ENCODE data around the gene KDR. TPM values are rescaled to one million over a fixed set of nuclear protein-coding genes. Genes with fewer than 3 reads are reported as not detected.

Gene KDR
- total and polyA plus RNA-seq, 4 donors, result 6.1 to 39.1 (median 24.6) TPM

DNA sequence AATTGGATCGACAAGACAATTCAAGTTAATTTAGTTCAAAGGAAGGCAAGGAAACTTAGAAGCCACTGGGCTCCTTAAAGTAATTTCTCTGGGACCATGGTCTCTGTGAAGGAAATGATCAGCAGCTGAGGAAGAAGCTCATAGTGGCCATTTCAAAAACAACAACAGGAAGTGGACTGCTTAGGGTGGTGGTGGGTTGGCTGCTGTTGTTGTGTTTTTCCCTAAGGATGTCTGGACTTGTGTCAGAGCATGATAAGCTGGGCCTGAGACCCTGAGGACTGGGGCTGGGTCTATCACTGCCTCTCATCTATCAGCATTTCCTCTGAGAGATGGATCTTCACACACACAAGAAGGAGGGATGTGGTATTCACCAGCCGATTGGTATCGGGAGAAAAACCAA lies 18.3 kb downstream of the KDR start:
- DNase-seq (ENCODE audit: low spot score), result no peak
- no peak for TF ChIP-seq TAF1 (conservative IDR thresholded peaks at IDR 0.05)
- TF ChIP-seq YY1 (IDR thresholded peaks at IDR 0.05), result no peak
- TF ChIP-seq JUND (IDR thresholded peaks at IDR 0.05), result no peak
- TF ChIP-seq HNF4A (conservative IDR thresholded peaks at IDR 0.05), result no peak
- TF ChIP-seq RXRA (IDR thresholded peaks at IDR 0.05), result no peak
- TF ChIP-seq, protein P1, sequence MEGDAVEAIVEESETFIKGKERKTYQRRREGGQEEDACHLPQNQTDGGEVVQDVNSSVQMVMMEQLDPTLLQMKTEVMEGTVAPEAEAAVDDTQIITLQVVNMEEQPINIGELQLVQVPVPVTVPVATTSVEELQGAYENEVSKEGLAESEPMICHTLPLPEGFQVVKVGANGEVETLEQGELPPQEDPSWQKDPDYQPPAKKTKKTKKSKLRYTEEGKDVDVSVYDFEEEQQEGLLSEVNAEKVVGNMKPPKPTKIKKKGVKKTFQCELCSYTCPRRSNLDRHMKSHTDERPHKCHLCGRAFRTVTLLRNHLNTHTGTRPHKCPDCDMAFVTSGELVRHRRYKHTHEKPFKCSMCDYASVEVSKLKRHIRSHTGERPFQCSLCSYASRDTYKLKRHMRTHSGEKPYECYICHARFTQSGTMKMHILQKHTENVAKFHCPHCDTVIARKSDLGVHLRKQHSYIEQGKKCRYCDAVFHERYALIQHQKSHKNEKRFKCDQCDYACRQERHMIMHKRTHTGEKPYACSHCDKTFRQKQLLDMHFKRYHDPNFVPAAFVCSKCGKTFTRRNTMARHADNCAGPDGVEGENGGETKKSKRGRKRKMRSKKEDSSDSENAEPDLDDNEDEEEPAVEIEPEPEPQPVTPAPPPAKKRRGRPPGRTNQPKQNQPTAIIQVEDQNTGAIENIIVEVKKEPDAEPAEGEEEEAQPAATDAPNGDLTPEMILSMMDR (IDR thresholded peaks at IDR 0.05; ENCODE audit: low read depth, low read length, missing input control), result no peak
- TF ChIP-seq NR2F2 (IDR thresholded peaks at IDR 0.05), result no peak
- no peak for TF ChIP-seq GABPA (IDR thresholded peaks at IDR 0.05 in 1 of 2, conservative IDR thresholded peaks at IDR 0.05 in 1 of 2)
- TF ChIP-seq, protein P2, sequence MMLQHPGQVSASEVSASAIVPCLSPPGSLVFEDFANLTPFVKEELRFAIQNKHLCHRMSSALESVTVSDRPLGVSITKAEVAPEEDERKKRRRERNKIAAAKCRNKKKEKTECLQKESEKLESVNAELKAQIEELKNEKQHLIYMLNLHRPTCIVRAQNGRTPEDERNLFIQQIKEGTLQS (IDR thresholded peaks at IDR 0.05), result no peak
- no peak for TF ChIP-seq RAD21 (IDR thresholded peaks at IDR 0.05)
- no peak for TF ChIP-seq FOXA2 (IDR thresholded peaks at IDR 0.05)
- TF ChIP-seq, protein P3, sequence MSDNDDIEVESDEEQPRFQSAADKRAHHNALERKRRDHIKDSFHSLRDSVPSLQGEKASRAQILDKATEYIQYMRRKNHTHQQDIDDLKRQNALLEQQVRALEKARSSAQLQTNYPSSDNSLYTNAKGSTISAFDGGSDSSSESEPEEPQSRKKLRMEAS (IDR thresholded peaks at IDR 0.05), result no peak
- no peak for TF ChIP-seq EGR1 (IDR thresholded peaks at IDR 0.05; ENCODE audit: low read depth in 2 of 2)
- Histone ChIP-seq H3K27me3 (ENCODE audit: control insufficient read depth in 4 of 4, insufficient read depth in 4 of 4, low read length in 3 of 4) (no peaks in the 10 kb centered on the region), H3K9me3 (ENCODE audit: control insufficient read depth in 4 of 4, low read length in 3 of 4) (no peaks in the 10 kb centered on the region), H3K4me3 (ENCODE audit: low read depth in 1 of 3, low read length in 3 of 3) (no peak overlapping the region), H3K27ac (ENCODE audit: low read depth in 1 of 2, low read length in 2 of 2) (no peak overlapping the region), H3K9ac (ENCODE audit: low read depth in 1 of 2, low read length in 2 of 2) (no peak overlapping the region), H3K4me1 (ENCODE audit: control insufficient read depth in 4 of 4, insufficient read depth in 4 of 4, low read length in 3 of 4) (no peaks in the 10 kb centered on the region), H3K36me3 (ENCODE audit: control insufficient read depth in 4 of 4, insufficient read depth in 3 of 4, low read depth in 1 of 4, low read length in 3 of 4) (peaks cover 0 to 4% (median 0%) of the 10 kb centered on the region in 4 donors)
- 73% methylated on average over 3 of the region's 3 CpGs for WGBS

DNA sequence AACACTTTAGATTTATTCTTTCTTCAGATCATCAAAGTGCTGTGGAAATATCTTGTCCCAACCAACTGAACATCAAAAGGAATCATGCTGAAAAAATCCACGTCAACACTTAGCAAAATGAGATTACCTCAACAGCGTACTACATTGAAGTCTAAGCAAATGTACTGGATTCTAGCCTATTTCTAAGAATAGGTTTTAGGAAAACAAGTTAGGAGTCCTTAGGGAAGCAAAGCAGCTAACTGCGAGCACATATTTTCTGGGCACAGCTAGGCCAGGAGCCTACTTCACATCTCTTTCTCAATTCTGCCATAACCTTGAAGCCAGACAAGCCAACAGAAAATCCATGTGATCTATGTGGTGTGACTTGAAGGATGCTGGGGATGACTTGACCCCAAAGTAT lies 22.2 kb downstream of the KDR start:
- Histone ChIP-seq H3K27me3 (ENCODE audit: control insufficient read depth in 4 of 4, insufficient read depth in 4 of 4, low read length in 3 of 4) (no peaks in the 10 kb centered on the region), H3K4me1 (ENCODE audit: control insufficient read depth in 4 of 4, insufficient read depth in 4 of 4, low read length in 3 of 4) (no peaks in the 10 kb centered on the region), H3K9me3 (ENCODE audit: control insufficient read depth in 4 of 4, low read length in 3 of 4) (no peaks in the 10 kb centered on the region), H3K9ac (ENCODE audit: low read depth in 1 of 2, low read length in 2 of 2) (no peak overlapping the region), H3K27ac (ENCODE audit: low read depth in 1 of 2, low read length in 2 of 2) (no peak overlapping the region), H3K4me3 (ENCODE audit: low read depth in 1 of 3, low read length in 3 of 3) (no peak overlapping the region), H3K36me3 (ENCODE audit: control insufficient read depth in 4 of 4, insufficient read depth in 3 of 4, low read depth in 1 of 4, low read length in 3 of 4) (peaks cover 0 to 4% (median 0%) of the 10 kb centered on the region in 4 donors)
- no peak for TF ChIP-seq GABPA (IDR thresholded peaks at IDR 0.05 in 1 of 2, conservative IDR thresholded peaks at IDR 0.05 in 1 of 2)
- no peak for TF ChIP-seq HNF4A (conservative IDR thresholded peaks at IDR 0.05)
- no peak for TF ChIP-seq RXRA (IDR thresholded peaks at IDR 0.05)
- no peak for TF ChIP-seq SP1 (IDR thresholded peaks at IDR 0.05)
- TF ChIP-seq, protein P4, sequence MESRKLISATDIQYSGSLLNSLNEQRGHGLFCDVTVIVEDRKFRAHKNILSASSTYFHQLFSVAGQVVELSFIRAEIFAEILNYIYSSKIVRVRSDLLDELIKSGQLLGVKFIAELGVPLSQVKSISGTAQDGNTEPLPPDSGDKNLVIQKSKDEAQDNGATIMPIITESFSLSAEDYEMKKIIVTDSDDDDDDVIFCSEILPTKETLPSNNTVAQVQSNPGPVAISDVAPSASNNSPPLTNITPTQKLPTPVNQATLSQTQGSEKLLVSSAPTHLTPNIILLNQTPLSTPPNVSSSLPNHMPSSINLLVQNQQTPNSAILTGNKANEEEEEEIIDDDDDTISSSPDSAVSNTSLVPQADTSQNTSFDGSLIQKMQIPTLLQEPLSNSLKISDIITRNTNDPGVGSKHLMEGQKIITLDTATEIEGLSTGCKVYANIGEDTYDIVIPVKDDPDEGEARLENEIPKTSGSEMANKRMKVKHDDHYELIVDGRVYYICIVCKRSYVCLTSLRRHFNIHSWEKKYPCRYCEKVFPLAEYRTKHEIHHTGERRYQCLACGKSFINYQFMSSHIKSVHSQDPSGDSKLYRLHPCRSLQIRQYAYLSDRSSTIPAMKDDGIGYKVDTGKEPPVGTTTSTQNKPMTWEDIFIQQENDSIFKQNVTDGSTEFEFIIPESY (IDR thresholded peaks at IDR 0.05), result no peak
- TF ChIP-seq EGR1 (IDR thresholded peaks at IDR 0.05; ENCODE audit: low read depth in 2 of 2), result no peak
- TF ChIP-seq, protein P1 (IDR thresholded peaks at IDR 0.05; ENCODE audit: low read depth, low read length, missing input control), result no peak
- TF ChIP-seq, protein P2 (IDR thresholded peaks at IDR 0.05), result no peak
- no peak for TF ChIP-seq FOXA1 (IDR thresholded peaks at IDR 0.05)
- TF ChIP-seq, protein P5, sequence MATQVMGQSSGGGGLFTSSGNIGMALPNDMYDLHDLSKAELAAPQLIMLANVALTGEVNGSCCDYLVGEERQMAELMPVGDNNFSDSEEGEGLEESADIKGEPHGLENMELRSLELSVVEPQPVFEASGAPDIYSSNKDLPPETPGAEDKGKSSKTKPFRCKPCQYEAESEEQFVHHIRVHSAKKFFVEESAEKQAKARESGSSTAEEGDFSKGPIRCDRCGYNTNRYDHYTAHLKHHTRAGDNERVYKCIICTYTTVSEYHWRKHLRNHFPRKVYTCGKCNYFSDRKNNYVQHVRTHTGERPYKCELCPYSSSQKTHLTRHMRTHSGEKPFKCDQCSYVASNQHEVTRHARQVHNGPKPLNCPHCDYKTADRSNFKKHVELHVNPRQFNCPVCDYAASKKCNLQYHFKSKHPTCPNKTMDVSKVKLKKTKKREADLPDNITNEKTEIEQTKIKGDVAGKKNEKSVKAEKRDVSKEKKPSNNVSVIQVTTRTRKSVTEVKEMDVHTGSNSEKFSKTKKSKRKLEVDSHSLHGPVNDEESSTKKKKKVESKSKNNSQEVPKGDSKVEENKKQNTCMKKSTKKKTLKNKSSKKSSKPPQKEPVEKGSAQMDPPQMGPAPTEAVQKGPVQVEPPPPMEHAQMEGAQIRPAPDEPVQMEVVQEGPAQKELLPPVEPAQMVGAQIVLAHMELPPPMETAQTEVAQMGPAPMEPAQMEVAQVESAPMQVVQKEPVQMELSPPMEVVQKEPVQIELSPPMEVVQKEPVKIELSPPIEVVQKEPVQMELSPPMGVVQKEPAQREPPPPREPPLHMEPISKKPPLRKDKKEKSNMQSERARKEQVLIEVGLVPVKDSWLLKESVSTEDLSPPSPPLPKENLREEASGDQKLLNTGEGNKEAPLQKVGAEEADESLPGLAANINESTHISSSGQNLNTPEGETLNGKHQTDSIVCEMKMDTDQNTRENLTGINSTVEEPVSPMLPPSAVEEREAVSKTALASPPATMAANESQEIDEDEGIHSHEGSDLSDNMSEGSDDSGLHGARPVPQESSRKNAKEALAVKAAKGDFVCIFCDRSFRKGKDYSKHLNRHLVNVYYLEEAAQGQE (IDR thresholded peaks at IDR 0.05), result no peak
- TF ChIP-seq FOXA2 (IDR thresholded peaks at IDR 0.05), result no peak
- TF ChIP-seq TAF1 (conservative IDR thresholded peaks at IDR 0.05), result no peak
- no peak for TF ChIP-seq NR2F2 (IDR thresholded peaks at IDR 0.05)
- no peak for TF ChIP-seq YY1 (IDR thresholded peaks at IDR 0.05)
- no peak for TF ChIP-seq JUND (IDR thresholded peaks at IDR 0.05)
- no peak for TF ChIP-seq HNF4G (IDR thresholded peaks at IDR 0.05)
- TF ChIP-seq, protein P3 (IDR thresholded peaks at IDR 0.05), result no peak
- no peak for TF ChIP-seq RAD21 (IDR thresholded peaks at IDR 0.05)
- no peak for DNase-seq (ENCODE audit: low spot score)
- 87% methylated on average over 3 of the region's 3 CpGs for WGBS
